Skeletal muscle satellite cell (primary cell): ENCODE measurements around the gene RNGTT.
"Not testable (repeated sequence)": the region's sequence is repeated elsewhere in the genome, so short reads cannot be mapped to it uniquely, and the experiment has no call there.

Source experiments
- H3K27me3 ChIP-seq: 2 replicates; pipeline ENCODE4 v1.7.0; 2013; ENCODE audit warnings: low read length; ENCODE audit not compliant: control insufficient read depth, insufficient read depth
- H3K36me3 ChIP-seq: 2 replicates; pipeline ENCODE4 v1.7.0; 2013; ENCODE audit warnings: mild to moderate bottlenecking, control low read depth, low read length; ENCODE audit not compliant: insufficient read depth
- H3K4me1 ChIP-seq: 2 replicates; pipeline ENCODE4 v1.7.0; 2013; ENCODE audit warnings: low read length; ENCODE audit not compliant: control insufficient read depth, insufficient read depth
- H3K4me2 ChIP-seq: 2 replicates; pipeline ENCODE4 v1.7.0; 2013; ENCODE audit warnings: mild to moderate bottlenecking, low read length
- H3K4me3 ChIP-seq: 2 replicates; pipeline ENCODE4 v1.7.0; 2013; ENCODE audit warnings: low read length
- H3K9ac ChIP-seq: 2 replicates; pipeline ENCODE4 v1.7.0; 2013; ENCODE audit warnings: mild to moderate bottlenecking, low read depth, low read length, moderate library complexity
- H3K9me3 ChIP-seq: replicated peaks from 2 replicates; pipeline ENCODE4 v1.7.0; 2013; ENCODE audit warnings: mild to moderate bottlenecking, control low read depth, low read length

Gene RNGTT

DNA sequence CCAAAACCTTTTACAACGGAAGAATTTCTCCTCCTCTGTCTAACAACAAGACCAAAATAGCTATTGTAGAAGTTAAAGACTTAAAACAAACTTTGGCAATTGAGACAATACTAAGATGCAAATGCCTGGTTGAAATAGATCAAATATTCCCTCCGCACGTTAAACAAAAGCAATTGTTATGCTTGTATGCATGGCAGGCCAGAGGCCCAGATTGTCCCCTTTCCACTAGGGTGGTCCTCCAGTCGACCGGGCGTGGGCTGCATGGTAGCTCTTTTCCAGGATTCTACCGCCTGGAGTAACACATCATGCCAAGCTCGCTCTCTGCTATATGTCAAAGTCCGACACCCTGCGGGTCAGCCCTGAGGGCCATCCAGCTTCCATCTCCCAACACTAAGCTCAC lies 234.7 kb downstream of the RNGTT start:
- Histone ChIP-seq H3K4me1 (peaks cover 9% of the 10 kb centered on the region), H3K36me3 (no peaks in the 10 kb centered on the region), H3K4me3 (no peak overlapping the region), H3K4me2 (no peak overlapping the region), H3K9me3 (no peaks in the 10 kb centered on the region), H3K27me3 (no peaks in the 10 kb centered on the region), H3K9ac (no peak overlapping the region)

- not testable (repeated sequence) for H3K9me3 ChIP-seq, H3K9ac ChIP-seq, H3K36me3 ChIP-seq, H3K4me3 ChIP-seq, H3K27me3 ChIP-seq, H3K4me1 ChIP-seq, H3K4me2 ChIP-seq
Measured at GRCh38 chr6:88726409-88726808, 237.0 kb downstream of the RNGTT start.

GRCh38 chr6:88725111-88725975 lies 238.1 kb downstream of the RNGTT start:
- no peak overlapping the region for H3K4me2 ChIP-seq
- no peaks in the 10 kb centered on the region for H3K27me3 ChIP-seq
- H3K9ac ChIP-seq = no peak overlapping the region
- H3K36me3 ChIP-seq = no peaks in the 10 kb centered on the region
- peaks cover under 1% of the 10 kb centered on the region for H3K4me1 ChIP-seq
- H3K9me3 ChIP-seq = no peaks in the 10 kb centered on the region
- H3K4me3 ChIP-seq = no peak overlapping the region

DNA sequence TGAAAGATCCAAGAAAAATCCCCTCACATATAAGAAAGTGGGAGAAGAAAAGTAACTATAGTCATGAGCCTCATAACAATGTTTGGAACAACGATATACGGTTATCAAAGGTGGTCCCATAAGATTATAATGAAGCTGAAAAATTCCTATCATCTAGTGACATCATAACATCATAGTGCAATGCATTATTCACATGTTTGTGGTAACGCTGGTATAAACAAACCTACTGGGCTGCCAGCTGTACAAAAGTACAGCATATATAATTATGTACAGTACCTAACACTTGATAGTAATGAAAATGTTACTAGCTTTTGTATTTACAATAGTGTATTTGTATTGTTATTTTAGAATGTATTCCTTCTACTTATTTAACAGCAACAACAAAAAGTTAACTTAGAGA lies 240.7 kb downstream of the RNGTT start:
- Histone ChIP-seq H3K4me2 (no peak overlapping the region), H3K4me3 (no peak overlapping the region), H3K27me3 (no peaks in the 10 kb centered on the region), H3K9me3 (no peaks in the 10 kb centered on the region), H3K4me1 (no peaks in the 10 kb centered on the region), H3K9ac (no peak overlapping the region), H3K36me3 (no peaks in the 10 kb centered on the region)

- not testable (repeated sequence) for H3K36me3 ChIP-seq, H3K4me2 ChIP-seq, H3K27me3 ChIP-seq, H3K4me1 ChIP-seq, H3K9me3 ChIP-seq, H3K4me3 ChIP-seq, H3K9ac ChIP-seq
Measured at GRCh38 chr6:88716399-88716798, 247.0 kb downstream of the RNGTT start.

- Histone ChIP-seq H3K4me3 (no peak overlapping the region), H3K27me3 (no peaks in the 10 kb centered on the region), H3K4me1 (no peaks in the 10 kb centered on the region)
Measured at GRCh38 chr6:88712243-88712936, 251.0 kb downstream of the RNGTT start.

DNA sequence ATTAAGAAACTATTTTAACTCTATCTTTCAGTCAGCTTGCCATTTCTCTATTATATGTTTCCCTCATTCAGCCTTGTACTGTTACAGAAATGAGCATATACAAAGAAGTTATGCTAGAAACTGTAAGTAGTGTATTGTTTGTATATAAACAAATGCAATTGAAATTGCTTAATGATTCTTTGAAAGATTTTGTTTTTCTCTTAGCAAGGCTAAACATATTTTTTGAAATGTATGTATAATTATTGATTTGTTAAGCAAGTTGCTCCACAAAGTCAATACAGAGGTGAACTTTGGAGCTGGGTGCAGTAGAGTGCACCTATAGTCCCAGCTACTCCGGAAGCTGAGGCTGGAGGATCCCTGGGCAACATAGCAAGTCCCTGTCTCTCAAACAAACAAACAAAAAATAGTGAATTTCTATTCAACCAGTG lies 253.6 kb downstream of the RNGTT start:
- Histone ChIP-seq H3K36me3 (no peaks in the 10 kb centered on the region), H3K9ac (no peak overlapping the region), H3K4me3 (no peak overlapping the region), H3K4me1 (no peaks in the 10 kb centered on the region), H3K27me3 (no peaks in the 10 kb centered on the region), H3K4me2 (no peak overlapping the region), H3K9me3 (no peaks in the 10 kb centered on the region)

More at GRCh38 chr6:88712243-88712936, 251.0 kb downstream of the RNGTT start:
- no peak overlapping the region for H3K9ac ChIP-seq
- H3K4me2 ChIP-seq = no peak overlapping the region
- no peaks in the 10 kb centered on the region for H3K9me3 ChIP-seq
- no peaks in the 10 kb centered on the region for H3K36me3 ChIP-seq

GRCh38 chr6:88708197-88708744 lies 255.1 kb downstream of the RNGTT start:
- no peaks in the 10 kb centered on the region for H3K36me3 ChIP-seq
- no peaks in the 10 kb centered on the region for H3K4me1 ChIP-seq
- H3K9me3 ChIP-seq = no peaks in the 10 kb centered on the region
- no peak overlapping the region for H3K4me2 ChIP-seq
- H3K4me3 ChIP-seq = no peak overlapping the region
- no peak overlapping the region for H3K9ac ChIP-seq
- no peaks in the 10 kb centered on the region for H3K27me3 ChIP-seq

GRCh38 chr6:88705601-88706000 lies 257.8 kb downstream of the RNGTT start:
- Histone ChIP-seq H3K4me2 (no peak overlapping the region), H3K9me3 (no peaks in the 10 kb centered on the region), H3K27me3 (no peaks in the 10 kb centered on the region), H3K4me1 (no peaks in the 10 kb centered on the region), H3K4me3 (no peak overlapping the region), H3K36me3 (no peaks in the 10 kb centered on the region), H3K9ac (no peak overlapping the region)

- no peak overlapping the region for H3K9ac ChIP-seq
- H3K4me1 ChIP-seq = no peaks in the 10 kb centered on the region
- no peaks in the 10 kb centered on the region for H3K27me3 ChIP-seq
- H3K4me3 ChIP-seq = no peak overlapping the region
- H3K36me3 ChIP-seq = no peaks in the 10 kb centered on the region
- H3K4me2 ChIP-seq = no peak overlapping the region
- H3K9me3 ChIP-seq = no peaks in the 10 kb centered on the region
Measured at GRCh38 chr6:88704980-88705379, 258.4 kb downstream of the RNGTT start.

DNA sequence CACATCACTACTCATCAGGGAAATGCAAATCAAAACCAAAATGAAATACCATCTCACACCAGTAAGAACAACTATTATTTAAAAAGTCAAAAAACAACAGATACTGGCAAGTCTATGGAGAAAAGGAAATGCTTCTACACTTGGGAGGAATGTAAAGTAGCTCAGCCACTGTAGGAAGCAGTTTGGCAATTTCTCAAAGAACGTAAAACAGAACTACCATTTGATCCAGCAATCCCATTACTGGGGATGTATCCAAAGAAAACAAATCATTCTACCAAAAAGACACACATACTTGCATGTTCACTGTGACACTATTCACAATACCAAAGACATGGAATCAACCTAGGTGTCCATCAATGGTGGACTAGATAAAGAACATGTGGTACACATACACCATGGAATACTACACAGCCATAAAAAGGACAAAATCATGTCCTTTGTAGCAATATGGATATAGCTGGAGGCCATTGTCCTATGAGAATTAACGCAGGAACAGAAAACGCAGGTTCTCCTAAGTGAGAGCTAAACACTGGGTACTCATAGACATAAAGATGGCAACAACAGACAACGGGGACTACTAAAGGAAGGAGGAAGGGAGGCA lies 260.4 kb downstream of the RNGTT start:
- no peaks in the 10 kb centered on the region for H3K4me1 ChIP-seq
- H3K36me3 ChIP-seq = no peaks in the 10 kb centered on the region
- H3K4me2 ChIP-seq = no peak overlapping the region
- H3K27me3 ChIP-seq = no peaks in the 10 kb centered on the region
- no peak overlapping the region for H3K4me3 ChIP-seq
- H3K9me3 ChIP-seq = no peaks in the 10 kb centered on the region
- H3K9ac ChIP-seq = no peak overlapping the region
